PC-3 (cell line): Measurements from ENCODE around the gene PGC. TPM values are rescaled to one million over a fixed set of nuclear protein-coding genes. Genes with fewer than 3 reads are reported as not detected.
"Not testable (repeated sequence)": the region's sequence is repeated elsewhere in the genome, so short reads cannot be mapped to it uniquely, and the experiment has no call there.

Experiments used
- ATAC-seq: fragments of 200-7000 bp; cut with Tn5 transposase; 2 replicates; pipeline ENCODE4 v1.9.1; 2020; ENCODE audit warnings: mild to moderate bottlenecking, moderate library complexity
- BruUV-seq: library from RNA; stranded (reverse); fragments of 400-500 nt; replicated peaks from 2 replicates; lab custom pipeline; 2021; lab: Mats Ljungman, UMichigan
- CTCF ChIA-PET: fragments of 300-600 bp; sonication (Branson Sonifier 250); formaldehyde crosslinking; loops from one replicate; lab custom pipeline; 2022; ENCODE audit warnings: antibody characterized with exemption; lab: Charles Lee
- POLR2A ChIA-PET: fragments of 300-600 bp; sonication (Branson Sonifier 250); formaldehyde crosslinking; loops from one replicate; lab custom pipeline; 2022; ENCODE audit warnings: antibody characterized with exemption; ENCODE audit not compliant: unreplicated experiment; lab: Charles Lee
- DNase-seq: peaks from one replicate; pipeline ENCODE4 v3.0.0-alpha.2; 2015
- H2AFZ ChIP-seq: fragments of 300-600 bp; sonication (generic); 2 replicates; pipeline ENCODE4 v1.6.0; 2016; ENCODE audit warnings: antibody characterized with exemption, low read length
- H3F3A ChIP-seq: fragments of 300-600 bp; sonication (generic); one replicate; pipeline ENCODE4 v1.6.0; 2017; ENCODE audit warnings: antibody characterized with exemption, low read length, control low read depth, mild to moderate bottlenecking; ENCODE audit not compliant: unreplicated experiment
- H3K27ac ChIP-seq: fragments of 300-600 bp; sonication (generic); 2 replicates; pipeline ENCODE4 v1.5.1; 2016; ENCODE audit warnings: mild to moderate bottlenecking, low read length
- H3K27me3 ChIP-seq: fragments of 300-600 bp; sonication (generic); 2 replicates; pipeline ENCODE4 v1.6.1; 2016; ENCODE audit warnings: low read length, mixed read lengths
- H3K36me3 ChIP-seq: fragments of 300-600 bp; sonication (generic); 2 replicates; pipeline ENCODE4 v1.6.1; 2016; ENCODE audit warnings: low read depth, mixed run types, low read length, mixed read lengths
- H3K4me1 ChIP-seq: fragments of 300-600 bp; sonication (generic); 2 replicates; pipeline ENCODE4 v1.5.1; 2016; ENCODE audit warnings: low read length; ENCODE audit not compliant: insufficient read depth
- H3K4me2 ChIP-seq: fragments of 300-600 bp; sonication (generic); 2 replicates; pipeline ENCODE4 v1.6.0; 2016; ENCODE audit warnings: low read length
- H3K4me3 ChIP-seq: fragments of 300-600 bp; sonication (generic); 2 replicates; pipeline ENCODE4 v1.5.1; 2016; ENCODE audit warnings: mild to moderate bottlenecking, low read length, mixed read lengths
- H3K79me2 ChIP-seq: fragments of 300-600 bp; sonication (generic); 2 replicates; pipeline ENCODE4 v1.6.1; 2017; ENCODE audit warnings: low read length, mixed read lengths
- H3K9ac ChIP-seq: fragments of 300-600 bp; sonication (generic); 2 replicates; pipeline ENCODE4 v1.6.0; 2016; ENCODE audit warnings: mild to moderate bottlenecking, low read length
- H3K9me2 ChIP-seq: fragments of 300-600 bp; sonication (generic); replicated peaks from 2 replicates; pipeline ENCODE4 v1.6.1; 2016; ENCODE audit warnings: mixed run types, low read length, mixed read lengths
- H3K9me3 ChIP-seq: fragments of 300-600 bp; sonication (generic); 2 replicates; pipeline ENCODE4 v1.6.1; 2016; ENCODE audit warnings: low read length, mixed read lengths
- H4K20me1 ChIP-seq: fragments of 300-600 bp; sonication (generic); 2 replicates; pipeline ENCODE4 v1.6.1; 2016; ENCODE audit warnings: low read length, mixed read lengths
- CTCF ChIP-seq: fragments of 300-600 bp; sonication (generic); conservative IDR thresholded peaks from 2 replicates; pipeline ENCODE4 v1.5.1; 2017; ENCODE audit warnings: antibody characterized with exemption, low read depth, mild to moderate bottlenecking, low read length
- EZH2 ChIP-seq: fragments of 300-600 bp; sonication (generic); IDR thresholded peaks from one replicate; pipeline ENCODE4 v1.6.1; 2017; ENCODE audit warnings: antibody characterized with exemption, mild to moderate bottlenecking, low read length; ENCODE audit not compliant: unreplicated experiment
- EZH2phosphoT487 ChIP-seq: fragments of 300-600 bp; sonication (generic); IDR thresholded peaks from 2 replicates; pipeline ENCODE4 v1.6.1; 2018; ENCODE audit warnings: mild to moderate bottlenecking, antibody characterized with exemption, low read length, borderline replicate concordance
- intact Hi-C: fragments of 100-400 bp; cut with micrococcal nuclease; formaldehyde crosslinking; loops from 2 replicates; pipeline ENCODE4 v1.9.0; 2023
- total RNA-seq: library from RNA; depleted of rRNA; stranded (reverse); fragments of >200 nt; gene quantifications from 2 replicates; pipeline ENCODE4 v1.2.3, GENCODE V29; 2014

PGC gene
- total RNA-seq, 1 experiment from 2014 or later: not detected

- TF ChIP-seq EZH2phosphoT487: 0 out of 2 replicates have a peak, but pooled peaks have one; percentile 58
- no peak for TF ChIP-seq CTCF
- peaks cover 16% of the 10 kb centered on the region for H3K4me1 ChIP-seq
- H3K9me3 ChIP-seq: no peaks in the 10 kb centered on the region
- H4K20me1 ChIP-seq: no peaks in the 10 kb centered on the region
- no peaks in the 10 kb centered on the region; the same call in 1 of the 2 replicates for H3K36me3 ChIP-seq
- no peaks in the 10 kb centered on the region for H3K9me2 ChIP-seq
- H3K79me2 ChIP-seq: no peaks in the 10 kb centered on the region
- H3K9ac ChIP-seq: no peak overlapping the region
- ATAC-seq (peak; percentile 91), DNase-seq (peak; percentile 93)
- ChIA-PET POLR2A (no interaction called here), CTCF (no interaction called here)
- H3K27ac ChIP-seq: no peak overlapping the region
- no peak overlapping the region for H2AFZ ChIP-seq
- H3K4me2 ChIP-seq: no peak overlapping the region
- H3K4me3 ChIP-seq: no peak overlapping the region
- BruUV-seq: no TSS peak
- no peaks in the 10 kb centered on the region for H3F3A ChIP-seq
- intact Hi-C loops: no loop called here
- H3K27me3 ChIP-seq: no peaks in the 10 kb centered on the region
Observed at GRCh38 chr6:41767112-41767833, 20.1 kb upstream of the PGC start.

GRCh38 chr6:41766043-41766664 is 19.0 kb upstream of the PGC start:
- H3K27ac ChIP-seq, H3K79me2 ChIP-seq, H3K9ac ChIP-seq, H4K20me1 ChIP-seq, CTCF ChIA-PET, H2AFZ ChIP-seq, H3K9me3 ChIP-seq, BruUV-seq, intact Hi-C loops, ATAC-seq, H3K9me2 ChIP-seq, H3K27me3 ChIP-seq, H3K36me3 ChIP-seq, DNase-seq, H3K4me3 ChIP-seq, POLR2A ChIA-PET, H3F3A ChIP-seq, H3K4me2 ChIP-seq: not testable (repeated sequence)
- peaks cover 16% of the 10 kb centered on the region for H3K4me1 ChIP-seq

DNA sequence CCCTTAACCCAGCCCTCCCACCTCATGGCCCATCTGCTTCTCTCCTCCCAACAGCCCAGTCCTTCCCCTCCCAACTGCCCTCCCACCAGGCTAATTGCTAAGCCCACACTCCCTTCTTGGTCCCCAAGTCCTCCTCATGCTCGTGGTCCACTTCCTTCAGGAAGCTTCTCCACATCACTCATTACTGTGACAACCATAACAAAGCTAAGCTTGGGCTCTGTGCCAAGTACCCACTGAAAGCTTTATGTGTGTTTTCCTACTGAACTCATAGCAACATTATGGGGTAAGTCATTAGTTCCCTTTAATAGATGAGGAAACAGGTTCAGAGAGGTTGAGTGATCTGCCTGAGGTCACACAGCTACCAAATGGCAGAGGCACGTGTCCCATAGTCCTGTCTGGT is 16.3 kb upstream of the PGC start:
- ChIA-PET POLR2A (no interaction called here), CTCF (no interaction called here)
- Histone ChIP-seq H3K79me2 (no peaks in the 10 kb centered on the region), H3K4me3 (no peak overlapping the region), H3K4me2 (no peak overlapping the region), H4K20me1 (no peaks in the 10 kb centered on the region), H3K27ac (no peak overlapping the region), H3F3A (no peaks in the 10 kb centered on the region), H2AFZ (no peak overlapping the region), H3K9me2 (no peaks in the 10 kb centered on the region), H3K36me3 (no peaks in the 10 kb centered on the region), H3K9me3 (no peaks in the 10 kb centered on the region), H3K4me1 (peaks cover 16% of the 10 kb centered on the region), H3K9ac (no peak overlapping the region), H3K27me3 (no peaks in the 10 kb centered on the region)
- intact Hi-C loops: no loop called here
- no peak for TF ChIP-seq EZH2
- no peak for TF ChIP-seq EZH2phosphoT487
- TF ChIP-seq CTCF: no peak
- BruUV-seq: no TSS peak
- no peak for DNase-seq
- no peak for ATAC-seq
